Endothelial cell of umbilical vein (primary cell): ENCODE measurements around the gene SLC35A4. TPM values are rescaled to one million over a fixed set of nuclear protein-coding genes. Genes with fewer than 3 reads are reported as not detected.

ENCODE experiments used
- BruUV-seq: library from RNA; stranded (reverse); fragments of 400-500 nt; replicated peaks from 2 replicates; lab custom pipeline; 2021; lab: Mats Ljungman, UMichigan
- CTCF ChIA-PET: fragments of 300-600, 350-600 bp; sonication (Branson Sonifier 250); formaldehyde crosslinking; loops from one replicate; lab custom pipeline; 2021; ENCODE audit warnings: antibody characterized with exemption, inconsistent platforms; lab: Charles Lee
- POLR2A ChIA-PET: fragments of 300-600, 350-600 bp; sonication (Branson Sonifier 250); formaldehyde crosslinking; loops from one replicate; lab custom pipeline; 2021; ENCODE audit warnings: antibody characterized with exemption, inconsistent platforms; lab: Charles Lee
- DNase-seq: peaks from one replicate; pipeline ENCODE4 v3.0.0-alpha.2; 2011; ENCODE audit warnings: low read depth, low spot score
- FAIRE-seq: peaks from 2 replicates; lab custom pipeline; 2011; peaks lifted over from hg19 to GRCh38; lab: Jason Lieb, UNC
- H2AFZ ChIP-seq: 2 replicates; pipeline ENCODE4 v1.6.0; 2012; ENCODE audit warnings: low read depth, low read length, control low read depth, inconsistent platforms
- H3K27ac ChIP-seq: 2 replicates; pipeline ENCODE4 v1.5.1; 2011; ENCODE audit warnings: low read depth, mild to moderate bottlenecking, control low read depth, low read length, moderate library complexity; ENCODE audit not compliant: insufficient read depth
- H3K27me3 ChIP-seq, 2 experiments: 2 replicates each; pipeline versions ENCODE4 v1.6.0 to v1.6.1; 2011; ENCODE audit warnings: low read length in 2 of 2, mixed read lengths in 1 of 2; ENCODE audit not compliant: control insufficient read depth in 2 of 2, insufficient read depth in 2 of 2
- H3K36me3 ChIP-seq, 2 experiments: 2 replicates in 1 of 2; 3 replicates in 1 of 2; pipeline ENCODE4 v1.5.1; 2011; ENCODE audit warnings: low read length in 2 of 2, mild to moderate bottlenecking in 1 of 2, moderate library complexity in 1 of 2; ENCODE audit not compliant: control insufficient read depth in 2 of 2, insufficient read depth in 2 of 2; ENCODE audit errors: extremely low read depth in 1 of 2
- H3K4me1 ChIP-seq: 3 replicates; pipeline ENCODE4 v1.5.1; 2011; ENCODE audit warnings: mild to moderate bottlenecking, low read length; ENCODE audit not compliant: control insufficient read depth, insufficient read depth; ENCODE audit errors: extremely low read depth
- H3K4me2 ChIP-seq: 2 replicates; pipeline ENCODE4 v1.6.1; 2011; ENCODE audit warnings: low read length, control low read depth, mixed read lengths; ENCODE audit not compliant: insufficient read depth
- H3K4me3 ChIP-seq, 3 experiments: fragments of 200-600 bp in 1 of 3; sonication (generic), shearing (Covaris generic) in 1 of 3; replicated peaks in 1 of 3; 2 replicates each; pipeline ENCODE4 v1.5.1; 2011 to 2016; ENCODE audit warnings: control low read depth in 3 of 3, low read length in 3 of 3, mild to moderate bottlenecking in 2 of 3, inconsistent platforms in 1 of 3, low read depth in 1 of 3, moderate library complexity in 1 of 3; ENCODE audit not compliant: insufficient read depth in 1 of 3
- H3K79me2 ChIP-seq: 2 replicates; pipeline ENCODE4 v1.6.0; 2012; ENCODE audit warnings: low read length, inconsistent platforms; ENCODE audit not compliant: control insufficient read depth, insufficient read depth
- H3K9ac ChIP-seq: replicated peaks from 2 replicates; pipeline ENCODE3; 2011; ENCODE audit warnings: low read length, control low read depth; ENCODE audit not compliant: insufficient read depth; ENCODE audit errors: extremely low read depth
- H3K9me1 ChIP-seq: replicated peaks from 3 replicates; pipeline ENCODE4 v1.6.0; 2011; ENCODE audit warnings: mild to moderate bottlenecking, low read length; ENCODE audit not compliant: control insufficient read depth, insufficient read depth; ENCODE audit errors: extremely low read depth
- H3K9me3 ChIP-seq: replicated peaks from 2 replicates; pipeline ENCODE4 v1.5.1; 2012; ENCODE audit warnings: low read length, inconsistent platforms; ENCODE audit not compliant: control insufficient read depth, insufficient read depth
- H4K20me1 ChIP-seq: replicated peaks from 2 replicates; pipeline ENCODE3; 2011; ENCODE audit warnings: mild to moderate bottlenecking, low read length; ENCODE audit not compliant: control insufficient read depth, insufficient read depth; ENCODE audit errors: extremely low read depth
- EZH2 ChIP-seq: IDR thresholded peaks from 2 replicates; pipeline ENCODE4 v1.6.1; 2012; ENCODE audit warnings: borderline replicate concordance, low read depth, mild to moderate bottlenecking, moderate library complexity, low read length, inconsistent platforms; ENCODE audit not compliant: severe bottlenecking
- FOS ChIP-seq: IDR thresholded peaks from 2 replicates; pipeline ENCODE4 v1.6.1; 2011; ENCODE audit warnings: mild to moderate bottlenecking, low read length, moderate library complexity, borderline replicate concordance; ENCODE audit not compliant: insufficient read depth
- GATA2 ChIP-seq: IDR thresholded peaks from 2 replicates; pipeline ENCODE4 v1.7.0; 2011; ENCODE audit warnings: low read depth, mild to moderate bottlenecking, moderate library complexity, mixed read lengths, low read length; ENCODE audit not compliant: insufficient read length, insufficient read depth
- JUN ChIP-seq: IDR thresholded peaks from 2 replicates; pipeline ENCODE4 v1.6.1; 2011; ENCODE audit warnings: borderline replicate concordance, low read depth; ENCODE audit not compliant: insufficient read length, insufficient read depth
- MYC ChIP-seq: IDR thresholded peaks from one replicate; pipeline ENCODE4 v1.6.1; 2011; ENCODE audit warnings: mild to moderate bottlenecking, low read depth, low read length
- POLR2A ChIP-seq: IDR thresholded peaks from 2 replicates; pipeline ENCODE4 v1.6.1; 2012; ENCODE audit warnings: low read depth, mild to moderate bottlenecking, control low read depth, low read length
- POLR2AphosphoS5 ChIP-seq: IDR thresholded peaks from 2 replicates; pipeline ENCODE4 v1.6.1; 2012; ENCODE audit warnings: low read depth, mild to moderate bottlenecking, control low read depth, low read length, moderate library complexity; ENCODE audit not compliant: insufficient read depth
- dilution Hi-C: fragments of 300-500 bp; cut with MboI; formaldehyde crosslinking; loops from one replicate; pipeline ENCODE4 v1.15.0; 2019; ENCODE audit warnings: low sequenced_read_pairs; ENCODE audit not compliant: extremely low pct_ligation_motif_present
- intact Hi-C: fragments of 100-400 bp; cut with micrococcal nuclease; formaldehyde crosslinking; loops from one replicate; pipeline ENCODE4 v1.10.0; 2022
- polyA plus RNA-seq, 4 experiments: library from polyadenylated mRNA; depleted of rRNA in 3 of 4; stranded (reverse) in 3 of 4; unstranded in 1 of 4; fragments of >200 nt; gene quantifications; 2 replicates each; pipeline versions ENCODE4 v1.2.1 to v1.2.3, GENCODE V29; 2011 to 2012; ENCODE audit warnings: missing spikeins in 1 of 4
- total RNA-seq: library from RNA; stranded (reverse); gene quantifications from 2 replicates; pipeline ENCODE4 v1.2.3, GENCODE V29; 2021
- TF ChIP-seq, protein P1 (sequence below): IDR thresholded peaks from 2 replicates; pipeline ENCODE4 v1.6.1; 2011; ENCODE audit not compliant: insufficient read depth, insufficient read length
- TF ChIP-seq, protein P2 (sequence below), 2 donors: IDR thresholded peaks; 1 replicate in 1 of 2; 2 replicates in 1 of 2; pipeline ENCODE4 v1.5.1; 2011; ENCODE audit warnings: low read length in 2 of 2, mild to moderate bottlenecking in 2 of 2, moderate library complexity in 2 of 2, control low read depth in 1 of 2, inconsistent platforms in 1 of 2, low read depth in 1 of 2; ENCODE audit not compliant: insufficient read depth in 1 of 2; ENCODE audit errors: extremely low read depth in 1 of 2

The SLC35A4 gene
- total and polyA plus RNA-seq, 2 donors (not counting 3 experiments of a cell fraction or from before 2014, with no cell fraction given): 65.6 to 118 TPM

DNA sequence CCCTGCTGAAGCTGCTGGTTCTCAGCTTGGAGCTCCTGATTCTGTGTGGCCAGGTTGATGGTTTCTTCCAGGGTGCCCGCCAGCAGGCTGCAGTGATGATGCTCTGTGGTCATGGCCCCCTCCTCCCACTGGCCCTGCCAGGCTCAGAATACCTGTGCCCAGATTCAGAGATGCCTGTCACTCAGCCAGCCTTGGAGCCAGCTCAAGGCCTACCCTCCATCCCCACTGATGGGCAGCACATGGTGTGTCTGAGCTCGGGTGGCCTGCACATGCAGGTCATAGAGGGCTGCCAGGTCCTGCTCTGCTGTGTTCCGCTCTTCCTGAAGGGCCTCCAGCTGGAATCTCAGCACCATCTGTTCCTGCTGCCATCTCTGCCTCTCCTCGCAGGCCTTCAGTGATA is 5.4 kb downstream of the SLC35A4 start:
- H3K4me2 ChIP-seq: no peak overlapping the region
- DNase-seq (no peak), FAIRE-seq (no peak)
- no peak overlapping the region for H3K4me3 ChIP-seq
- no peak overlapping the region for H3K27ac ChIP-seq
- no peak overlapping the region for H2AFZ ChIP-seq
- ChIA-PET POLR2A (no interaction called here), CTCF (interaction anchor here (0.7 to 1.7 kb wide), 7 partner anchors 8 to 156 kb away, joined by 3 to 8 read pairs (median 4); partner anchors contain the start of genes CD14, HARS1 and HARS2)
- H3K79me2 ChIP-seq: peaks cover 9% of the 10 kb centered on the region
- H3K9me1 ChIP-seq: no peaks in the 10 kb centered on the region
- H3K4me1 ChIP-seq: peaks cover 8% of the 10 kb centered on the region
- H4K20me1 ChIP-seq: no peaks in the 10 kb centered on the region
- no peak overlapping the region for H3K9ac ChIP-seq
- no TSS peak for BruUV-seq
- no peaks in the 10 kb centered on the region for H3K27me3 ChIP-seq
- dilution Hi-C loops: no loop called here
- H3K36me3 ChIP-seq: peaks cover 3 to 24% of the 10 kb centered on the region in 2 experiments
- no peak for TF ChIP-seq POLR2A
- TF ChIP-seq EZH2: no peak
- no peak for TF ChIP-seq JUN
- no peak for TF ChIP-seq POLR2AphosphoS5
- TF ChIP-seq FOS: no peak
- TF ChIP-seq, protein P1, sequence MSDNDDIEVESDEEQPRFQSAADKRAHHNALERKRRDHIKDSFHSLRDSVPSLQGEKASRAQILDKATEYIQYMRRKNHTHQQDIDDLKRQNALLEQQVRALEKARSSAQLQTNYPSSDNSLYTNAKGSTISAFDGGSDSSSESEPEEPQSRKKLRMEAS: no peak
- intact Hi-C loops: no loop called here
- H3K9me3 ChIP-seq: no peaks in the 10 kb centered on the region

DNA sequence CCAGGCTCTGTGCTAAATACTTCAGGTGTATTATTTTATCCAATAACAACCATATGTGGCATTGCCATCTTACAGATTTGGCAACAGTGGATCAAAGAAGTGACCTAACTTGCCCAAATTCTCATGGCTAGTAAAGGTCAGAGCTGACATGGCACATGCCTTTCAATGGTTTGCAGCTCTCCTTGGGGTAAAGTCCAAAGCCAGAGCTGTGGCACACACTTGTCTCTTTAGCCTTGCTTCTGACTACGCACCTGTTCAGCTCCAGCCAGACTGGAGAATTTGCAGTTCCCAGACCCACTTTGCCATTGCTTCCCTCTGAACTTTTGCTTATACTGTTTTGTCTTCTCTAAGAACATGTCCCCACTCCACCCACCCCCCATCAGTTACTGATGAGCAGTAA is 5.9 kb downstream of the SLC35A4 start:
- H3K9me3 ChIP-seq: no peaks in the 10 kb centered on the region
- peaks cover 6% of the 10 kb centered on the region for H3K4me1 ChIP-seq
- no peak overlapping the region for H3K27ac ChIP-seq
- H3K79me2 ChIP-seq: peaks cover 7% of the 10 kb centered on the region
- no TSS peak for BruUV-seq
- H3K4me3 ChIP-seq: no peak overlapping the region
- DNase-seq: no peak
- intact Hi-C loops (no loop called here), dilution Hi-C loops (no loop called here)
- ChIA-PET CTCF (interaction anchor here (1.0 to 1.7 kb wide), 5 partner anchors 9 to 155 kb away, joined by 3 to 8 read pairs (median 4); partner anchors contain the start of genes CD14, HARS1 and HARS2), POLR2A (interaction anchor here (0.6 kb wide), 1 partner anchor 37 kb away, joined by 6 read pairs; no protein-coding TSS in a partner anchor)
- no peaks in the 10 kb centered on the region for H3K27me3 ChIP-seq
- no peaks in the 10 kb centered on the region for H3K9me1 ChIP-seq
- TF ChIP-seq FOS (no peak), POLR2AphosphoS5 (no peak), POLR2A (no peak), JUN (no peak), MYC (no peak), GATA2 (no peak)
- TF ChIP-seq, protein P1: no peak
- TF ChIP-seq, protein P2, sequence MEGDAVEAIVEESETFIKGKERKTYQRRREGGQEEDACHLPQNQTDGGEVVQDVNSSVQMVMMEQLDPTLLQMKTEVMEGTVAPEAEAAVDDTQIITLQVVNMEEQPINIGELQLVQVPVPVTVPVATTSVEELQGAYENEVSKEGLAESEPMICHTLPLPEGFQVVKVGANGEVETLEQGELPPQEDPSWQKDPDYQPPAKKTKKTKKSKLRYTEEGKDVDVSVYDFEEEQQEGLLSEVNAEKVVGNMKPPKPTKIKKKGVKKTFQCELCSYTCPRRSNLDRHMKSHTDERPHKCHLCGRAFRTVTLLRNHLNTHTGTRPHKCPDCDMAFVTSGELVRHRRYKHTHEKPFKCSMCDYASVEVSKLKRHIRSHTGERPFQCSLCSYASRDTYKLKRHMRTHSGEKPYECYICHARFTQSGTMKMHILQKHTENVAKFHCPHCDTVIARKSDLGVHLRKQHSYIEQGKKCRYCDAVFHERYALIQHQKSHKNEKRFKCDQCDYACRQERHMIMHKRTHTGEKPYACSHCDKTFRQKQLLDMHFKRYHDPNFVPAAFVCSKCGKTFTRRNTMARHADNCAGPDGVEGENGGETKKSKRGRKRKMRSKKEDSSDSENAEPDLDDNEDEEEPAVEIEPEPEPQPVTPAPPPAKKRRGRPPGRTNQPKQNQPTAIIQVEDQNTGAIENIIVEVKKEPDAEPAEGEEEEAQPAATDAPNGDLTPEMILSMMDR (IDR thresholded peaks at IDR 0.05; ENCODE audit: extremely low read depth in 1 of 2, insufficient read depth in 1 of 2, low read depth in 1 of 2, low read length in 2 of 2): no peak
- no peak overlapping the region for H3K9ac ChIP-seq
- H3K36me3 ChIP-seq: peaks cover 3 to 24% of the 10 kb centered on the region in 2 experiments
- no peak overlapping the region for H3K4me2 ChIP-seq
- H4K20me1 ChIP-seq: no peaks in the 10 kb centered on the region
- no peak for FAIRE-seq
- no peak overlapping the region for H2AFZ ChIP-seq
